SK-N-SH (cell line): ENCODE results near the gene CLCN6. TPM values are rescaled to one million over a fixed set of nuclear protein-coding genes. Genes with fewer than 3 reads are reported as not detected.

ENCODE experiments used
- CTCF ChIA-PET: fragments of 300-600, 350-600 bp; formaldehyde crosslinking; extraction: SDS; loops from one replicate; lab custom pipeline; 2021; lab: Yijun Ruan, JAX
- POLR2A ChIA-PET: fragments of 350-600 bp; sonication (Branson Sonifier 250); formaldehyde crosslinking; extraction: SDS; loops from one replicate; lab custom pipeline; 2020; ENCODE audit warnings: antibody characterized with exemption, inconsistent platforms; lab: Yijun Ruan, JAX
- DNase-seq: peaks from one replicate; pipeline ENCODE4 v3.0.0; 2012
- H2AFZ ChIP-seq: fragments of 200-600 bp; sonication (generic); 2 replicates; pipeline ENCODE4 v1.8.1; 2016; ENCODE audit warnings: antibody characterized with exemption, mild to moderate bottlenecking, low read depth
- H3F3A ChIP-seq: fragments of 200-600 bp; sonication (generic); replicated peaks from 2 replicates; pipeline ENCODE3; 2016; ENCODE audit warnings: antibody characterized with exemption, mild to moderate bottlenecking; ENCODE audit not compliant: insufficient read depth
- H3K27ac ChIP-seq, 2 experiments: fragments of 200-500 bp in 1 of 2; fragments of 200-600 bp in 1 of 2; sonication (Bioruptor generic) in 1 of 2; sonication (generic), shearing (Covaris generic) in 1 of 2; 2 replicates each; pipeline versions ENCODE4 v1.5.1 to v1.6.1; 2014 to 2016; ENCODE audit warnings: low read depth in 2 of 2, inconsistent platforms in 1 of 2, low read length in 1 of 2, mild to moderate bottlenecking in 1 of 2, mixed read lengths in 1 of 2
- H3K27me3 ChIP-seq: fragments of 200-600 bp; sonication (generic), shearing (Covaris generic); 2 replicates; pipeline ENCODE4 v1.6.1; 2016; ENCODE audit warnings: mixed run types; ENCODE audit not compliant: insufficient read depth
- H3K36me3 ChIP-seq, 2 experiments: fragments of 200-500 bp in 1 of 2; fragments of 200-600 bp in 1 of 2; sonication (Bioruptor generic) in 1 of 2; sonication (generic) in 1 of 2; replicated peaks in 1 of 2; 2 replicates each; pipeline versions ENCODE3 to v1.5.1; 2014 to 2016; ENCODE audit warnings: low read length in 1 of 2, mild to moderate bottlenecking in 1 of 2; ENCODE audit not compliant: insufficient read depth in 2 of 2, control insufficient read depth in 1 of 2
- H3K4me1 ChIP-seq, 2 experiments: fragments of 200-500 bp in 1 of 2; fragments of 200-600 bp in 1 of 2; sonication (Bioruptor generic) in 1 of 2; sonication (generic), shearing (Covaris generic) in 1 of 2; 2 replicates each; pipeline versions ENCODE4 v1.5.1 to v1.6.1; 2014 to 2016; ENCODE audit warnings: low read depth in 1 of 2, low read length in 1 of 2, mixed run types in 1 of 2; ENCODE audit not compliant: insufficient read depth in 2 of 2, control insufficient read depth in 1 of 2
- H3K4me2 ChIP-seq: fragments of 200-600 bp; sonication (generic), shearing (Covaris generic); 2 replicates; pipeline ENCODE4 v1.6.1; 2017; ENCODE audit warnings: mixed run types
- H3K4me3 ChIP-seq, 2 experiments: fragments of 200-500 bp in 1 of 2; fragments of 200-600 bp in 1 of 2; sonication (Bioruptor generic) in 1 of 2; sonication (generic), shearing (Covaris generic) in 1 of 2; 2 replicates each; pipeline versions ENCODE4 v1.5.1 to v1.8.1; 2014 to 2016; ENCODE audit warnings: low read depth in 2 of 2, inconsistent platforms in 1 of 2, low read length in 1 of 2, mild to moderate bottlenecking in 1 of 2, mixed read lengths in 1 of 2, moderate library complexity in 1 of 2
- H3K79me2 ChIP-seq: fragments of 200-600 bp; sonication (generic); 2 replicates; pipeline ENCODE4 v1.8.1; 2017; ENCODE audit warnings: mild to moderate bottlenecking; ENCODE audit not compliant: insufficient read depth
- H3K9ac ChIP-seq: fragments of 200-600 bp; sonication (generic); 2 replicates; pipeline ENCODE4 v1.6.1; 2017; ENCODE audit warnings: mixed run types
- H3K9me2 ChIP-seq: fragments of 200-600 bp; sonication (generic); 2 replicates; pipeline ENCODE4 v1.6.1; 2017; ENCODE audit warnings: mixed run types
- H3K9me3 ChIP-seq: fragments of 200-600 bp; sonication (generic); 2 replicates; pipeline ENCODE4 v1.6.1; 2017; ENCODE audit warnings: mixed run types, mild to moderate bottlenecking, moderate library complexity
- H4K20me1 ChIP-seq: fragments of 200-600 bp; sonication (generic); 2 replicates; pipeline ENCODE4 v1.6.1; 2017; ENCODE audit warnings: mild to moderate bottlenecking, mixed run types; ENCODE audit not compliant: insufficient read depth
- CHD2 ChIP-seq: fragments of 150-350 bp; IDR thresholded peaks from 2 replicates; pipeline ENCODE4 v1.6.1; 2018; ENCODE audit warnings: low read length; ENCODE audit not compliant: partially characterized antibody
- ELF1 ChIP-seq: IDR thresholded peaks from 2 replicates; pipeline ENCODE4 v1.4.0; 2012
- EP300 ChIP-seq, 2 experiments: IDR thresholded peaks; 2 replicates each; pipeline versions ENCODE4 v1.4.0 to v1.6.1; 2012; ENCODE audit warnings: borderline replicate concordance in 1 of 2, low read depth in 1 of 2, low read length in 1 of 2
- EZH2phosphoT487 ChIP-seq: fragments of 200-600 bp; sonication (generic); IDR thresholded peaks from 2 replicates; pipeline ENCODE4 v1.6.1; 2017; ENCODE audit warnings: low read depth, mixed run types, mild to moderate bottlenecking, antibody characterized with exemption, moderate library complexity, borderline replicate concordance
- FOSL2 ChIP-seq: IDR thresholded peaks from 2 replicates; pipeline ENCODE4 v1.4.0; 2012; ENCODE audit warnings: low read depth, mild to moderate bottlenecking, moderate library complexity, borderline replicate concordance
- JUND ChIP-seq: IDR thresholded peaks from 2 replicates; pipeline ENCODE4 v1.4.0; 2012
- MEF2A ChIP-seq: IDR thresholded peaks from 2 replicates; pipeline ENCODE4 v1.4.0; 2012; ENCODE audit warnings: low read depth, borderline replicate concordance
- MXI1 ChIP-seq: IDR thresholded peaks from 2 replicates; pipeline ENCODE4 v1.6.1; 2012; ENCODE audit warnings: mild to moderate bottlenecking, low read depth, low read length, improper control_type of control experiment
- NFIC ChIP-seq: IDR thresholded peaks from 2 replicates; pipeline ENCODE4 v1.4.0; 2012; ENCODE audit warnings: borderline replicate concordance
- SMC3 ChIP-seq: IDR thresholded peaks from 2 replicates; pipeline ENCODE4 v1.6.1; 2012; ENCODE audit warnings: low read depth, low read length, improper control_type of control experiment
- TAF1 ChIP-seq: IDR thresholded peaks from 2 replicates; pipeline ENCODE4 v1.6.1; 2012; ENCODE audit warnings: low read depth, mild to moderate bottlenecking, low read length, moderate library complexity, borderline replicate concordance
- TEAD4 ChIP-seq: IDR thresholded peaks from 2 replicates; pipeline ENCODE4 v1.4.0; 2012; ENCODE audit warnings: mild to moderate bottlenecking, borderline replicate concordance; ENCODE audit not compliant: insufficient read depth
- YY1 ChIP-seq: IDR thresholded peaks from 2 replicates; pipeline ENCODE4 v1.4.0; 2012; ENCODE audit warnings: low read depth, mild to moderate bottlenecking
- WGBS: methylation state at CpG from one replicate; pipeline ENCODE4 v1.1.6; 2017; ENCODE audit warnings: low lambda C conversion rate; 5-methylcytosine and 5-hydroxymethylcytosine counted together
- polyA plus RNA-seq, 3 experiments: library from polyadenylated mRNA; depleted of rRNA; stranded (reverse); fragments of >200 nt; gene quantifications; 2 replicates each; pipeline ENCODE4 v1.2.3, GENCODE V29; 2012
- TF ChIP-seq, protein P1 (sequence below): IDR thresholded peaks from 2 replicates; pipeline ENCODE4 v1.6.1; 2012; ENCODE audit warnings: mild to moderate bottlenecking, low read depth, low read length, moderate library complexity
- TF ChIP-seq, protein P2 (sequence below): IDR thresholded peaks from 2 replicates; pipeline ENCODE4; 2012
- TF ChIP-seq, protein P3 (sequence below): fragments of 150-350 bp; IDR thresholded peaks from 2 replicates; pipeline ENCODE4 v1.6.1; 2017; ENCODE audit warnings: antibody characterized with exemption, low read length, low read depth, borderline replicate concordance

The CLCN6 gene
- polyA plus RNA-seq, 1 of the 3 experiments (the other 2 are of a cell fraction), result 7.4 TPM

DNA sequence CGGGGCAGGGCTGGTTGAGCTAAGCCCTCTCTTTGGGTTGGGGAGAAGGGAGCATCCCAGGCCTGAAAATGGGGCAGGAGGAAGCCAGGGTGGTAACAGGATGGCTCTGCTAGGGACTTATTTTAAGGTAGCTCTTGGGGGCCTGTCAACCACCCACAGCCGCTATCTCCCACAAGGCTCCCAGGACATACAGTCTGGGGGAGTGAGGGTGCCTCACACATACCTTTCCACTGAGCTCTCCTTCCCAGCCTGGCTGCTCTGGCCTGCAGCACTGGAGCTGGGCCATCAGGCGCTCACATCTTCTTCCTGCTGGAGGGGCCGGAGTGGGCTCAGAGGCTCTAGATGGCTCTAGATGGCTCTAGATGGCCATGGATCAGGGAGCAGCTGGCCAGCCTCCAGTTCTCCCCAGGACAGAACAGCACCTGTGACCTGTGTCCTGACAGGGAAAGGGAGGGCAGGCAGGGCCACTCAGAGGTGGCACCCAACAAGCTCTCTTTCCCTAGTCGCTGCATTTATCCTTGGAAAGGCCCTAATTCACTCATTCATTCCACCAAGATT, 63.7 kb downstream of the CLCN6 start:
- H3K9me3 ChIP-seq, result no peaks in the 10 kb centered on the region
- H3K36me3 ChIP-seq, result no peaks in the 10 kb centered on the region
- WGBS, result 49% methylated on average over 3 of the region's 5 CpGs
- peaks cover 0 to 10% of the 10 kb centered on the region in 2 experiments; a peak in 1 of 4 replicates for H3K4me1 ChIP-seq
- ChIA-PET CTCF (interaction anchor here (1.3 to 1.5 kb wide), 3 partner anchors 18 to 23 kb away, joined by 3 to 4 read pairs (median 4); no protein-coding TSS in a partner anchor), POLR2A (interaction anchor here (1.1 kb wide), 1 partner anchor 38 kb away, joined by 3 read pairs; no protein-coding TSS in a partner anchor)
- no peak overlapping the region for H3K27ac ChIP-seq
- H3K9ac ChIP-seq, result no peak overlapping the region
- H3K79me2 ChIP-seq, result no peaks in the 10 kb centered on the region
- H4K20me1 ChIP-seq, result no peaks in the 10 kb centered on the region
- no peak overlapping the region for H3K4me3 ChIP-seq
- TF ChIP-seq CHD2 (no peak), NFIC (no peak), FOSL2 (no peak), YY1 (no peak), TEAD4 (no peak), ELF1 (no peak), MEF2A (no peak)
- TF ChIP-seq, protein P1, sequence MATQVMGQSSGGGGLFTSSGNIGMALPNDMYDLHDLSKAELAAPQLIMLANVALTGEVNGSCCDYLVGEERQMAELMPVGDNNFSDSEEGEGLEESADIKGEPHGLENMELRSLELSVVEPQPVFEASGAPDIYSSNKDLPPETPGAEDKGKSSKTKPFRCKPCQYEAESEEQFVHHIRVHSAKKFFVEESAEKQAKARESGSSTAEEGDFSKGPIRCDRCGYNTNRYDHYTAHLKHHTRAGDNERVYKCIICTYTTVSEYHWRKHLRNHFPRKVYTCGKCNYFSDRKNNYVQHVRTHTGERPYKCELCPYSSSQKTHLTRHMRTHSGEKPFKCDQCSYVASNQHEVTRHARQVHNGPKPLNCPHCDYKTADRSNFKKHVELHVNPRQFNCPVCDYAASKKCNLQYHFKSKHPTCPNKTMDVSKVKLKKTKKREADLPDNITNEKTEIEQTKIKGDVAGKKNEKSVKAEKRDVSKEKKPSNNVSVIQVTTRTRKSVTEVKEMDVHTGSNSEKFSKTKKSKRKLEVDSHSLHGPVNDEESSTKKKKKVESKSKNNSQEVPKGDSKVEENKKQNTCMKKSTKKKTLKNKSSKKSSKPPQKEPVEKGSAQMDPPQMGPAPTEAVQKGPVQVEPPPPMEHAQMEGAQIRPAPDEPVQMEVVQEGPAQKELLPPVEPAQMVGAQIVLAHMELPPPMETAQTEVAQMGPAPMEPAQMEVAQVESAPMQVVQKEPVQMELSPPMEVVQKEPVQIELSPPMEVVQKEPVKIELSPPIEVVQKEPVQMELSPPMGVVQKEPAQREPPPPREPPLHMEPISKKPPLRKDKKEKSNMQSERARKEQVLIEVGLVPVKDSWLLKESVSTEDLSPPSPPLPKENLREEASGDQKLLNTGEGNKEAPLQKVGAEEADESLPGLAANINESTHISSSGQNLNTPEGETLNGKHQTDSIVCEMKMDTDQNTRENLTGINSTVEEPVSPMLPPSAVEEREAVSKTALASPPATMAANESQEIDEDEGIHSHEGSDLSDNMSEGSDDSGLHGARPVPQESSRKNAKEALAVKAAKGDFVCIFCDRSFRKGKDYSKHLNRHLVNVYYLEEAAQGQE, result no peak
- TF ChIP-seq, protein P2, sequence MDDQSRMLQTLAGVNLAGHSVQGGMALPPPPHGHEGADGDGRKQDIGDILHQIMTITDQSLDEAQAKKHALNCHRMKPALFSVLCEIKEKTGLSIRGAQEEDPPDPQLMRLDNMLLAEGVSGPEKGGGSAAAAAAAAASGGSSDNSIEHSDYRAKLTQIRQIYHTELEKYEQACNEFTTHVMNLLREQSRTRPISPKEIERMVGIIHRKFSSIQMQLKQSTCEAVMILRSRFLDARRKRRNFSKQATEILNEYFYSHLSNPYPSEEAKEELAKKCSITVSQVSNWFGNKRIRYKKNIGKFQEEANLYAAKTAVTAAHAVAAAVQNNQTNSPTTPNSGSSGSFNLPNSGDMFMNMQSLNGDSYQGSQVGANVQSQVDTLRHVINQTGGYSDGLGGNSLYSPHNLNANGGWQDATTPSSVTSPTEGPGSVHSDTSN, result no peak
- TF ChIP-seq, protein P3, sequence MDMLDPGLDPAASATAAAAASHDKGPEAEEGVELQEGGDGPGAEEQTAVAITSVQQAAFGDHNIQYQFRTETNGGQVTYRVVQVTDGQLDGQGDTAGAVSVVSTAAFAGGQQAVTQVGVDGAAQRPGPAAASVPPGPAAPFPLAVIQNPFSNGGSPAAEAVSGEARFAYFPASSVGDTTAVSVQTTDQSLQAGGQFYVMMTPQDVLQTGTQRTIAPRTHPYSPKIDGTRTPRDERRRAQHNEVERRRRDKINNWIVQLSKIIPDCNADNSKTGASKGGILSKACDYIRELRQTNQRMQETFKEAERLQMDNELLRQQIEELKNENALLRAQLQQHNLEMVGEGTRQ, result no peak
- no peak overlapping the region for H3K4me2 ChIP-seq
- 0 out of 2 replicates have a peak, but pooled peaks cover 10% of the 10 kb centered on the region for H3K27me3 ChIP-seq
- H3F3A ChIP-seq, result no peaks in the 10 kb centered on the region
- no peaks in the 10 kb centered on the region for H3K9me2 ChIP-seq
- no peak for DNase-seq
- no peak overlapping the region for H2AFZ ChIP-seq

DNA sequence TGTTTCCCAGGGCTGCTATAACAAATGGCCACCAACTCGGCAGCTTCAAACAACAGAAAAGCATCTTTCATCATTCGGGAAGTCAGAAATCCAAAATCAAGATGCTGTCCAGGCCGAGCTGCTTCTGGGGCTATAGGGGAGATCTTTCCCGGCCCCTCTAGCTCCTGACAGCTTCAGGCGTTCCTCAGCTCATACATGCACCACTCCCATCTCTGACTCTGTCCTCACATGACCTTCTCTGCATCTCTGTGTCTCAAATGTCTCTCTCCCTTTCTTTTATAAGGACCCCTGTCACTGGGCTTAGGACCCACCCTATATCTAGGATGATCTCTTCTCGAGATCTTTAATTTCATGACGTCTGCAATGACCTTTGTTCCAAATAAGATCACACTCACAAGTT, 66.6 kb downstream of the CLCN6 start:
- H3K27ac ChIP-seq, result no peak overlapping the region
- no peaks in the 10 kb centered on the region for H3F3A ChIP-seq
- no peak overlapping the region for H3K4me3 ChIP-seq
- peaks cover 0 to 17% of the 10 kb centered on the region in 2 experiments; a peak in 1 of 4 replicates for H3K4me1 ChIP-seq
- no peaks in the 10 kb centered on the region for H3K9me2 ChIP-seq
- ChIA-PET POLR2A (interaction anchor here (0.9 kb wide), 1 partner anchor 35 kb away, joined by 4 read pairs; no protein-coding TSS in a partner anchor), CTCF (interaction anchor here (1.0 to 7.0 kb wide), 3 partner anchors 10 to 32 kb away, joined by 3 to 42 read pairs (median 4); no protein-coding TSS in a partner anchor)
- DNase-seq, result no peak
- H3K9ac ChIP-seq, result no peak overlapping the region
- no peaks in the 10 kb centered on the region for H3K36me3 ChIP-seq
- no peaks in the 10 kb centered on the region for H3K79me2 ChIP-seq
- H4K20me1 ChIP-seq, result no peaks in the 10 kb centered on the region
- no peak overlapping the region for H2AFZ ChIP-seq
- H3K4me2 ChIP-seq, result no peak overlapping the region
- 37% methylated on average over 5 of the region's 7 CpGs for WGBS
- 0 out of 2 replicates have a peak, but pooled peaks cover 12% of the 10 kb centered on the region for H3K27me3 ChIP-seq
- TF ChIP-seq EZH2phosphoT487 (no peak), TEAD4 (no peak), MXI1 (no peak), TAF1 (no peak), EP300 (IDR thresholded peaks at IDR 0.05; ENCODE audit: borderline replicate concordance in 1 of 2, low read depth in 1 of 2, low read length in 1 of 2) (no peak), JUND (no peak), ELF1 (no peak), SMC3 (no peak)
- no peaks in the 10 kb centered on the region for H3K9me3 ChIP-seq
